Measurements from ENCODE around the gene BCL2L13. TPM values are rescaled to one million over a fixed set of nuclear protein-coding genes. Genes with fewer than 3 reads are reported as not detected.
"Not testable (repeated sequence)": the region's sequence is repeated elsewhere in the genome, so short reads cannot be mapped to it uniquely, and the experiment has no call there.

BCL2L13 gene
- total RNA-seq, 1 donor from 2014 or later = 39.6 TPM

DNA sequence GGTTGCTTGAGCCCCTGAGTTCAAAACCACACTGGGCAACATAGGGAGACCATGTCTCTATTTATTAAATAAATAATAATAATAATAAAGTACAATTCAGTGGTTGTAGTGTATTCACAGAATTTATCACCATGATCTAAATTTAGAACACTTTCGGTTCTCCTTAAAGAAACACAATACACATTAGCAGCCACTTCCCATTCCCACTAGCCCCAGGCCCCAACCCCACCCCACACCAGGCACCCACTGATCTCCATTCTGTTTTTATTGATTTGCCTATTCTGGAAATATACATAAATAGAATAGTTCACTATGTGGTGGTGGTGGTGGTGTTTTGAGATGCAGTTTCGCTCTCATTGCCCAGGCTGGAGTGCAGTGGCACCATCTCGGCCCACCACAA lies 45.7 kb downstream of the BCL2L13 start:
- Mint-ChIP-seq H3K9me3 (no peaks in the 10 kb centered on the region), H3K27me3 (no peaks in the 10 kb centered on the region), H3K36me3 (ENCODE audit: low read depth) (peaks cover 3% of the 10 kb centered on the region), H3K4me3 (no peak overlapping the region), H3K27ac (no peak overlapping the region), H3K4me1 (peaks cover 1% of the 10 kb centered on the region)
- intact Hi-C loops (cut with micrococcal nuclease) = no loop called here
- DNase-seq = no peak

DNA sequence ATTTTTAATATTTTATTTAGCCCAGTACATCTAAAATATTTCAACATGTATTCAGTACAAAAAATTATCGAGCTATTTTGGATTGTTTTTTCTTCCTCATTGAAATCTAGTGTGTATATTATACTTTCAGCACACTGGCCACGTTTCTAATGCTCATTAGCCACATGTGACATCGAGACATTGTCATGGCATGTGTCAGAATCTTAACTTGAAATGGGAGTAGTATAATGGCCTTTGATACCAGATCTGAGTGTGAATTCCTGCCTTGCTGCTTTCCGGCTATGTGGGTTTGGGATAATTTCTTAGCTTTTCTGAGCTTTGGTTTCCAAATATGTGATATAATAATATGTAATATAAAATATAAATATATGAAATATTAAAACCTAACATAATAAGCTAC lies 54.3 kb downstream of the BCL2L13 start:
- H3K36me3 Mint-ChIP-seq (ENCODE audit: low read depth) = peaks cover 18% of the 10 kb centered on the region
- no peak overlapping the region for H3K4me3 Mint-ChIP-seq
- no peaks in the 10 kb centered on the region for H3K9me3 Mint-ChIP-seq
- H3K4me1 Mint-ChIP-seq = peaks cover 3% of the 10 kb centered on the region
- H3K27me3 Mint-ChIP-seq = no peaks in the 10 kb centered on the region
- intact Hi-C loops (cut with micrococcal nuclease) = no loop called here
- H3K27ac Mint-ChIP-seq = no peak overlapping the region
- DNase-seq = no peak

DNA sequence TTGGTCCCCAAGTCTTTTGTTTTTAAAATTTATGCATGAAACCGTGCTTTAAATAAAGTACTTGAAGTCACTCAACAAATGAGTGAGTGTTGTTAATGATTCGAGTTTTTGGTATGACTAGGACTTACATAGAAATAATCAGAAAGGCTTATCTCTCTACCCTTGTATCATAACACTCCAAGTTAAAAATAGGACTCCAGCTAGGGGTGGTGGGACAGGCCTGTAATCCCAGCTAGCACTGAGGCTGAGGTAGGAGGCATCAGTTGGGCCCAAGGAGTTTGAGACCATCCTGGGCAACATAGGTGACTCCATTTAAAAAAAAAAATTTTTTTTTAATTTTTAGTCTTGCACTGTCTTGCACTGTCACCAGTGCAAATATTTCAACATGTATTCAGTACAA lies 55.6 kb downstream of the BCL2L13 start:
- intact Hi-C loops (cut with micrococcal nuclease) = no loop called here
- Mint-ChIP-seq H3K4me3 (no peak overlapping the region), H3K27ac (no peak overlapping the region), H3K4me1 (peaks cover 7% of the 10 kb centered on the region), H3K36me3 (ENCODE audit: low read depth) (peaks cover 16% of the 10 kb centered on the region), H3K9me3 (no peaks in the 10 kb centered on the region), H3K27me3 (no peaks in the 10 kb centered on the region)
- no peak for DNase-seq

DNA sequence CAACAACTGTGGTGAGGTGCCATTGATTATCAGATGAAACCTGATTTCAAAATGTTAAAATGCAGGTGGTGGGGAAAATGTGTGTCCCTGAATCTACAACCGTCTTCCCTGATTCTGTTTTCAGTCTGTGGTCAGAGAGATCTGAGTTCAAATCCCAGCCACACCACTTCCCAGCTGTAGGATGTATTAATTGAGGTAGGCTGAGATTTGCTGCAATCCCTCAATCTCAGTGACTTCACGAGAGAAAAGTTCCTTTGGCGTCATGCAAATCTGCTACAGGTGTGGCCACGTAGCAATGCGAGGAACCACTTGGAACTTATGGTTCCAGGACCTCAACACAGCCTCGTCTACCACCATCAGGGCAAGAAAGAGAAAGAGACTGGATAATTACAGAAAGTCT lies 56.2 kb downstream of the BCL2L13 start:
- H3K36me3 Mint-ChIP-seq (ENCODE audit: low read depth) = peaks cover 15% of the 10 kb centered on the region
- H3K27me3 Mint-ChIP-seq = no peaks in the 10 kb centered on the region
- peak overlapping the region; percentile 56 for H3K27ac Mint-ChIP-seq
- DNase-seq = no peak
- H3K4me1 Mint-ChIP-seq = peaks cover 7% of the 10 kb centered on the region
- H3K4me3 Mint-ChIP-seq = no peak overlapping the region
- intact Hi-C loops (cut with micrococcal nuclease) = no loop called here
- no peaks in the 10 kb centered on the region for H3K9me3 Mint-ChIP-seq

DNA sequence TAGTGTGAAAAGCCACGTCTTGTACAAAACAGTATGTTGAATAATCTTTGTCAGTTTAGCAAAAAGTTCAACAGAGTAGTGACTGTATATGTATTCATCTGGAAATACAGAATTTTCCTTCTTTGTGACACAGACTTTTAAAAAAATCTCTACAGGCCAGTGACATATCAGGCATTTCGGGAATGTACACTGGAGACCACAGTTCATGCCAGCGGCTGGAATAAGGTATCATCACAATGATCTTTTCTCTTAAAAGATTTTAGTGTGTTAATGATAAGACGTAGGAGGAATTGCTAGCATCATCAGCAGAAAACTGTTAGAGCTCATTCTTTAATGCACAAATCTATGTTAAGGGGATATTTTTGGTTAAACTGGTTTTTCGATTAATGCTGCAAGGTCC lies 57.4 kb downstream of the BCL2L13 start:
- intact Hi-C loops (cut with micrococcal nuclease) = no loop called here
- Mint-ChIP-seq H3K27ac (no peak overlapping the region), H3K36me3 (ENCODE audit: low read depth) (peaks cover 15% of the 10 kb centered on the region), H3K4me3 (no peak overlapping the region), H3K9me3 (no peaks in the 10 kb centered on the region), H3K27me3 (no peaks in the 10 kb centered on the region), H3K4me1 (peaks cover 7% of the 10 kb centered on the region)
- DNase-seq = no peak

DNA sequence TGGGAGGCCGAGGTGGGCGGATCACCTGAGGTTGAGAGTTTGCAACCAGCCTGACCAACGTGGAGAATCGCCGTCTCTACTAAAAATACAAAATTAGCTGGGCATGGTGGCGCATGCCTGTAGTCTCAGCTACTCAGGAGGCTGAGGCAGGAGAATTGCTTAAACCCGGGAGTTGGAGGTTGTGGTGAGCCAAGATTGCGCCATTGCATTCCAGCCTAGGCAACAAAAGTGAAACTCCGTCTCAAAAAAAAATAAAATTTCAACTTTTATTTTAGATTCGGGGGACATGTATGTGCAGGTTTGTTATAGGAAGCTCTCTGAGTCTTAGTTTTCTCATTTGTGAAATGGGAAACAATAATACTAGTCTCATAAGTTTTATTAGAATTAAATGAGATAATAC lies 58.6 kb downstream of the BCL2L13 start:
- H3K4me3 Mint-ChIP-seq; H3K4me1 Mint-ChIP-seq; H3K27ac Mint-ChIP-seq; intact Hi-C loops (cut with micrococcal nuclease); H3K9me3 Mint-ChIP-seq; DNase-seq; H3K27me3 Mint-ChIP-seq: not testable (repeated sequence)
- peaks cover 14% of the 10 kb centered on the region for H3K36me3 Mint-ChIP-seq (ENCODE audit: low read depth)

DNA sequence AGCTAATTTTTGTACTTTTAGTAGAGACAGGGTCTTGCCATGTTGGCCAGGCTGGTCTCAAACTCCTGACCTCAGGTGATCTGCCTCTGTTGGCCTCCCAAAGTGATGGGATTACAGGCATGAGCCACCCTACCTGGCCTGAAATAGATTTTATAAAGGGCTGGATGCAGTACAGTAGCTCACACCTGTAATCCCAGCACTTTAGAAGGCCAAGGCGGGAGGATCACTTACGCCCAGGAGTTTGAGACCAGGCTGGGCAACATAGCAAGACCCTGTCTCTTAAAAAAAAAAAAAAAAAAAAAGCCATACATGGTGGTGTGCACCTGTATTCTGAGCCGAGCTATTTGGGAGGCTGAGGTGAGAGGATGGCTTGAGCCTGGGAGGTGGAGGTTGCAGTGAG lies 59.7 kb downstream of the BCL2L13 start:
- H3K27me3 Mint-ChIP-seq; DNase-seq; H3K27ac Mint-ChIP-seq; H3K4me1 Mint-ChIP-seq; H3K9me3 Mint-ChIP-seq; H3K4me3 Mint-ChIP-seq; intact Hi-C loops (cut with micrococcal nuclease): not testable (repeated sequence)
- H3K36me3 Mint-ChIP-seq (ENCODE audit: low read depth) = peaks cover 13% of the 10 kb centered on the region

DNA sequence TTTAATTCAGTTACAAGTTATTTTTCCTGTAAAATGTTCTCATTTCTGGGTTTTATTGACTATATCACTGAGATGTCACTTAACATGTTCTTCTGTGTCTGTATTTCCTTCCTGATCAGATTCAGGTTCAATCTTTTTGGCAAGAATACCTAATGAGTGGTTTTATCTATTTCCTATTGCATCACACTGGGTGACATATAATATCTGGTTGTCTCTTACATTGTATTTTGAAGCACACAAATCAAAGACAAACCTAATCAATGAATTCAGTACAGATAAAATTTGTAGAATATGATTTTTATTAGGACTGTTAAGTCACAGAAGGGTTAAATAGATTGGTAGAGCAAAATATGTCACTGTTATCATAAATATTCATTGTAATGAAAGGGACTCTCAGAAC lies 60.4 kb downstream of the BCL2L13 start:
- Mint-ChIP-seq H3K4me3 (no peak overlapping the region), H3K9me3 (no peaks in the 10 kb centered on the region), H3K27ac (no peak overlapping the region), H3K27me3 (no peaks in the 10 kb centered on the region), H3K36me3 (ENCODE audit: low read depth) (peaks cover 17% of the 10 kb centered on the region), H3K4me1 (peaks cover 8% of the 10 kb centered on the region)
- intact Hi-C loops (cut with micrococcal nuclease) = no loop called here
- DNase-seq = no peak

DNA sequence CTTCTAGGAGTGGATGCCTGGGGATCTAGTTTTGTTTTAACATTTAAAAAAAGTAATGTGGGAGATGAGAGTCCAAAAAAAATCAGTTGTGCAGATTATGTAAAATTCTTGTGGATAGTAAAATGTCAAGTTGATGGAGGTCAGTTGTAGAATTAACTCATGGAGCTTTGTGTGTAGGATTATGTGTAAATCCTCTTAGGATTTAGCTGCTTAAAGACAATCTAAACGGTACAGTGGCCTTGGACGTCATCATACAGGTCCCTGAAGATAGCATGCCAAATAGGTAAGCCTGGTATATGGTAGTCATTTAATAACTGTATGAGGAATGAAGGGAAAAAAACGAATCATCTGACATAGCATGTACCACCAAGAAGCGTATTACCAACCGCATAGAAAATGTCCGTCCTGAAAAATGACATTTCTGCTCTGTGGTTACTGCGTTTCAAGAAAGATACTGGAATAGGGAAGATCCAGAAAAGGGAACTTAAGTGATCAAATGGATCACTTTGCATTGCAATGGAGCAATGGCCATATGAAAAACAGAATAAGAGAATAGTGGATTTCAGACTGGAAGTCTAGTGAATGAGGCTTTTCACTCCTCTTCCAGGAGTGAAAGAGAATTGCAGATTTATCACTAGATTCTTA lies 61.3 kb downstream of the BCL2L13 start:
- Mint-ChIP-seq H3K27ac (no peak overlapping the region), H3K27me3 (no peaks in the 10 kb centered on the region), H3K9me3 (no peaks in the 10 kb centered on the region), H3K4me1 (peaks cover 6% of the 10 kb centered on the region), H3K4me3 (no peak overlapping the region), H3K36me3 (ENCODE audit: low read depth) (peaks cover 16% of the 10 kb centered on the region)
- intact Hi-C loops (cut with micrococcal nuclease) = no loop called here
- DNase-seq = no peak

DNA sequence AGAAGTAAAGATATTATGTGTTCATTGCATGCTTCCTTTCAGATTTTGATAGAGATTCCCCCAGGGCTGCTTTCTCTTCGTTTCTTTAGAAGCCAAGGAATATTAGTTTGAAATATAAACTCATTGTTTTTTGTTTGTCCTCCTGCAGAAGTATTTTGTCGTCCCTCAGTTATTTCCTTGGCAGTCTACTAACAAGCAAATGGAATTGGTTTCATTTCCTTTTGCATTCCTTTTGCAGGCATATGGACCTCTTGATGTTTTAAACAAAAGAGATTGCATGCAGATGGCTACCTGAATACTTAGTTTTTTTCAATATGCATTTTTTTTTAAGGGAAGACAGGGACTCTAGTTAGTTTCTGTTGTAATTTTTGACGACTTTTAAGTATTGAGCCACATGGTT lies 62.2 kb downstream of the BCL2L13 start:
- Mint-ChIP-seq H3K9me3 (no peaks in the 10 kb centered on the region), H3K4me1 (peaks cover 9% of the 10 kb centered on the region), H3K27ac (no peak overlapping the region), H3K27me3 (no peaks in the 10 kb centered on the region), H3K36me3 (ENCODE audit: low read depth) (peaks cover 11% of the 10 kb centered on the region), H3K4me3 (no peak overlapping the region)
- intact Hi-C loops (cut with micrococcal nuclease) = no loop called here
- no peak for DNase-seq

DNA sequence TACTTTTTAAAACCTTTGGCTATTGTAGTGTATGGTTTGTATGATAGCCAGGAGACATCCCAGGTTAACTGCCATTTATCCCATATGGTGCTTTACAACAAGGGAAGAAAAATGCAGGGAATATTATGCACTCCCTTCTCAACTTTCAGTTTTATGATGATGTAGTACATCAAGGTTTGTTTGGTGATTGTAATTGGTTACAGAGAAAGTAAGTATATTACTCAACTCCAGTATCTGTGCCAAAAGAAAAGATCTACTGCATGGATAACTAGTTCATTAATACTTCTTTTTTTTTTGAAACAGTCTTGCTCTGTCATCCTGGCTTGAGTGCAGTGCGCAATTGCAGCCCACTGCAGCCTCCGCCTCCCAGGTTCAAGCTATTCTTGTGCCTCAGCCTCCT lies 65.3 kb downstream of the BCL2L13 start:
- Mint-ChIP-seq H3K36me3 (ENCODE audit: low read depth) (peaks cover 15% of the 10 kb centered on the region), H3K4me3 (no peak overlapping the region), H3K27ac (no peak overlapping the region), H3K27me3 (no peaks in the 10 kb centered on the region), H3K4me1 (peaks cover 20% of the 10 kb centered on the region), H3K9me3 (no peaks in the 10 kb centered on the region)
- no peak for DNase-seq
- intact Hi-C loops (cut with micrococcal nuclease) = no loop called here

DNA sequence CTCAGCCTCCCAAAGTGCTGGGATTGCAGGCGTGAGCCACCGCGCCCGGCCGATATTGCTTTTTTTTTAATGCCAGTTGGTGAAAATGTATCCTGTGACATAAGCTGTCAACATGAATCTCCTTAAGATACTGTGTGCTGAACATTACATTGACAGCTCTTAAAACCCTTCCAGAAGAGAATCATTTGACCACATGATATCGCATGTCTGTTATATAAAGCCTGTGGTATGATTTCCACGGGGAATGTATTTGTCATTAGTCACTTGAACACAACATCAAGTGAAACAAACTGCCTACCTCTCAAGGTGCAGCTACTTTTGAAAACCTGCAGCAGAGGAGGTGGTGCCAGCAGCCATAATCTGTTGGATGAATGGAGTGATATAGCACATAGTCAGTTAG lies 67.0 kb downstream of the BCL2L13 start:
- peak overlapping the region; percentile 41 for H3K27ac Mint-ChIP-seq
- DNase-seq = no peak
- H3K4me3 Mint-ChIP-seq = no peak overlapping the region
- H3K4me1 Mint-ChIP-seq = peaks cover 18% of the 10 kb centered on the region
- H3K36me3 Mint-ChIP-seq (ENCODE audit: low read depth) = peaks cover 15% of the 10 kb centered on the region
- no peaks in the 10 kb centered on the region for H3K27me3 Mint-ChIP-seq
- intact Hi-C loops (cut with micrococcal nuclease) = no loop called here
- H3K9me3 Mint-ChIP-seq = no peaks in the 10 kb centered on the region

DNA sequence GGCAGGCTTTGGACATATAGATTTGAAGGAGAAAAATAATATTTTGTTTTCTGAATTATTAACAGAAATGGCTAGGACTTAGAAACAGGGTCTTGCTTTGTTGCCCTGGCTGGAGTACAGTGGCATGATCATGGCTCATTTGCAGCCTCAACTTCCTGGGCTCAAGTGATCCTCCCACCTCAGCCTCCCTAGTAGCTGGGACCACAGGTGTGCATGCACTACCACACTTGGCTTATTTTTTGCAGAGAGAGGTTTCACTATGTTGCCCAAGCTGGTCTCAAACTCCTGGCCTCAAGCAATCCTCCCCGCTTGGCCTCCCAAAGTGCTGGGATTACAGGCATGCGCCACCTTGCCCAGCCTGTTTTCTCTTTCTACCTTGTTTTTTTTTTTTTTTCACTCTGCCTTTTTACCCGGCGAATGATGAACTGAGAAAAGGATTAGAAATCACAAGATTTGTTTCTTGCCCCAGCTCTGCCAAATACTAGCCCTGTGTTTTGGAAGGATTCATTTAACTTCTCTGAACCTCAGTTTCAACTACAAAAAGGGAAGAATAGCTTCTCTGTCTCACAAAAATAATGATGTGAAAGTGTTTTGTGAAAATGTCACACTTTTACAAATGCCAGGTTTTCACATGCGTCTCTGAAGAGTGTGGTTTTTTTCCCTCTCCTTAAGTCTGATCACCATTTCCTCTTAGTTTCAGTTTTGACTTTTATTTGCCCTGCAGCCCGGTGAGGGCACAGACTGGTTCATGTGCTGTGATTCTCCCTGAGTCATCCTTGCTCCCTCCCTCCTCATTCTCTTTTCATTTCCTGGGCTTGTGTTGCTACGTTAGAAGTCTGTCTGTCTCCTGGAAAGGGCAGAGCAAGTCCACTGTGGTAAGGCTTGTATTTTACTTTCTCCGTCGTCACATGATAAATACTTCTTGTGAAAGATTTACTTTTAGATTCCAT lies 67.7 kb downstream of the BCL2L13 start:
- Mint-ChIP-seq H3K4me1 (peaks cover 18% of the 10 kb centered on the region), H3K36me3 (ENCODE audit: low read depth) (peaks cover 15% of the 10 kb centered on the region), H3K27ac (peak overlapping the region; percentile 77), H3K27me3 (no peaks in the 10 kb centered on the region), H3K9me3 (no peaks in the 10 kb centered on the region), H3K4me3 (peak overlapping the region; percentile 62)
- peak; percentile 78 for DNase-seq
- intact Hi-C loops (cut with micrococcal nuclease) = loop anchor here (2.0 kb wide), 1 partner anchor 67 kb away; the partner anchor contains the start of gene BCL2L13

DNA sequence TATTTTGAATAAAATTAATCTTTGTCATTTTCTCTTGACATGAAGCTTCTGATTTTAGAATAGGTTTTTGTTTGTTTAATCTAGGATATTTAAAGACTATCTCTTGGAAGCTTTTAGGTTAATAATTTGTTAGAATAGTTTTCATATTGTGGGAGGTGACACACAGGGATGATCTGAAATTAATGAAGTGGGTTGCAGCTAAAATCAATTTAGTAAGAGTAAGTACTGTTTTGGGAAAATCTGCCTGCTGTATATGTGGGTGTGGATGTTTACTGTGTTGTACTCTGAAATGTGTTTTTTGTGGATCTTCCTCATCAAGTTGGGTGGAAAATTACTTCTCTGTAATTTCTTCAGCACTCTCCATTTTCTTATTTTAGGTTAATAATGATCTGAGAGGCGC lies 68.4 kb downstream of the BCL2L13 start:
- H3K9me3 Mint-ChIP-seq = no peaks in the 10 kb centered on the region
- H3K27ac Mint-ChIP-seq = peak overlapping the region; percentile 7
- H3K4me3 Mint-ChIP-seq = no peak overlapping the region
- peaks cover 18% of the 10 kb centered on the region for H3K4me1 Mint-ChIP-seq
- peaks cover 17% of the 10 kb centered on the region for H3K36me3 Mint-ChIP-seq (ENCODE audit: low read depth)
- H3K27me3 Mint-ChIP-seq = no peaks in the 10 kb centered on the region
- DNase-seq = no peak
- intact Hi-C loops (cut with micrococcal nuclease) = loop anchor here (2.0 kb wide), 1 partner anchor 68 kb away; the partner anchor contains the start of gene BCL2L13

Data from activated CD4-positive, alpha-beta T cell treated with anti-CD3 and anti-CD28 coated beads, Interleukin-2, amount 10 ng/mL, durations not matched to agents 24 days and 14 days (primary cell).